Neuronal stem cell (in vitro differentiated cells): ENCODE data around the gene GTF3C6.

Experiments
- DNase-seq: peaks from one replicate; pipeline ENCODE4 v3.0.0-alpha.2; 2013; ENCODE audit warnings: low spot score
- H2AFZ ChIP-seq: one replicate; pipeline ENCODE4 v1.6.1; 2013; ENCODE audit warnings: mild to moderate bottlenecking, low read length, inconsistent platforms
- H2AK5ac ChIP-seq: 2 replicates; pipeline ENCODE4 v1.6.1; 2013; ENCODE audit warnings: low read depth, mild to moderate bottlenecking, inconsistent platforms, low read length, moderate library complexity, mixed read lengths
- H2BK120ac ChIP-seq: 2 replicates; pipeline ENCODE4 v1.6.1; 2013; ENCODE audit warnings: low read depth, mild to moderate bottlenecking, inconsistent platforms, low read length, moderate library complexity, mixed read lengths
- H2BK12ac ChIP-seq: one replicate; pipeline ENCODE4 v1.6.1; 2013; ENCODE audit warnings: low read length, inconsistent platforms
- H2BK15ac ChIP-seq: 2 replicates; pipeline ENCODE4 v1.6.1; 2013; ENCODE audit warnings: mild to moderate bottlenecking, low read length, inconsistent platforms, mixed read lengths
- H2BK5ac ChIP-seq: one replicate; pipeline ENCODE4 v1.6.1; 2013; ENCODE audit warnings: inconsistent platforms, mild to moderate bottlenecking, low read length, moderate library complexity
- H3K14ac ChIP-seq: one replicate; pipeline ENCODE4 v1.6.1; 2013; ENCODE audit warnings: low read length, inconsistent platforms
- H3K18ac ChIP-seq: 2 replicates; pipeline ENCODE4 v1.6.1; 2013; ENCODE audit warnings: low read length, inconsistent platforms
- H3K23ac ChIP-seq: 2 replicates; pipeline ENCODE4 v1.6.1; 2013; ENCODE audit warnings: low read depth, mild to moderate bottlenecking, mixed read lengths, low read length, inconsistent platforms; ENCODE audit not compliant: poor library complexity
- H3K27ac ChIP-seq: replicated peaks from 3 replicates; pipeline ENCODE4 v1.5.1; 2013; ENCODE audit warnings: low read length, inconsistent platforms
- H3K27me3 ChIP-seq, 3 experiments: 2 replicates each; pipeline ENCODE4 v1.6.1; 2013; ENCODE audit warnings: low read length in 3 of 3, mild to moderate bottlenecking in 2 of 3, inconsistent platforms in 1 of 3, low read depth in 1 of 3, mixed read lengths in 1 of 3, moderate library complexity in 1 of 3; ENCODE audit not compliant: control insufficient read depth in 3 of 3, insufficient read depth in 3 of 3
- H3K36me3 ChIP-seq, 2 donors: replicated peaks in 1 of 2; 2 replicates each; pipeline ENCODE4 v1.6.1; 2013; ENCODE audit warnings: low read length in 2 of 2; ENCODE audit not compliant: control insufficient read depth in 2 of 2, insufficient read depth in 2 of 2
- H3K4ac ChIP-seq: 2 replicates; pipeline ENCODE4 v1.6.1; 2013; ENCODE audit warnings: inconsistent platforms, mild to moderate bottlenecking, low read length, moderate library complexity
- H3K4me1 ChIP-seq, 2 donors: 1 replicate in 1 of 2; 2 replicates in 1 of 2; pipeline ENCODE4 v1.6.1; 2013; ENCODE audit warnings: low read length in 2 of 2, low read depth in 1 of 2; ENCODE audit not compliant: control insufficient read depth in 2 of 2, insufficient read depth in 1 of 2
- H3K4me2 ChIP-seq: one replicate; pipeline ENCODE4 v1.6.1; 2013; ENCODE audit warnings: mild to moderate bottlenecking, low read length, inconsistent platforms; ENCODE audit not compliant: insufficient read depth, poor library complexity, severe bottlenecking
- H3K4me3 ChIP-seq, 2 donors: 2 replicates each; pipeline ENCODE4 v1.5.1; 2013; ENCODE audit warnings: low read length in 2 of 2, mild to moderate bottlenecking in 2 of 2, inconsistent platforms in 1 of 2, moderate library complexity in 1 of 2
- H3K79me1 ChIP-seq: one replicate; pipeline ENCODE4 v1.6.1; 2013; ENCODE audit warnings: low read depth, mild to moderate bottlenecking, inconsistent platforms, low read length, moderate library complexity
- H3K9ac ChIP-seq: one replicate; pipeline ENCODE4 v1.6.1; 2013; ENCODE audit warnings: mild to moderate bottlenecking, low read depth, low read length, inconsistent platforms; ENCODE audit not compliant: poor library complexity
- H3K9me3 ChIP-seq, 2 donors: replicated peaks in 1 of 2; 2 replicates each; pipeline versions ENCODE3 to v1.6.1; 2013; ENCODE audit warnings: low read length in 2 of 2, mild to moderate bottlenecking in 2 of 2, inconsistent platforms in 1 of 2, low read depth in 1 of 2, mixed read lengths in 1 of 2, moderate library complexity in 1 of 2; ENCODE audit not compliant: control insufficient read depth in 2 of 2, insufficient read depth in 1 of 2
- H4K8ac ChIP-seq: one replicate; pipeline ENCODE4 v1.6.1; 2013; ENCODE audit warnings: low read depth, mild to moderate bottlenecking, inconsistent platforms, low read length, moderate library complexity
- H4K91ac ChIP-seq: one replicate; pipeline ENCODE4 v1.6.1; 2013; ENCODE audit warnings: low read length, low read depth, mild to moderate bottlenecking, inconsistent platforms; ENCODE audit not compliant: poor library complexity
- WGBS, 2 donors: extraction: QIAGEN DNeasy Blood & Tissue Kit; methylation state at CpG; one replicate each; pipeline ENCODE4 v1.1.7; 2013; ENCODE audit warnings: missing lambda C conversion rate in 2 of 2, mixed read lengths in 1 of 2; ENCODE audit not compliant: insufficient read length in 2 of 2, insufficient replicate concordance in 1 of 2; ENCODE audit errors: extremely low coverage in 2 of 2; 5-methylcytosine and 5-hydroxymethylcytosine counted together

Gene GTF3C6

DNA sequence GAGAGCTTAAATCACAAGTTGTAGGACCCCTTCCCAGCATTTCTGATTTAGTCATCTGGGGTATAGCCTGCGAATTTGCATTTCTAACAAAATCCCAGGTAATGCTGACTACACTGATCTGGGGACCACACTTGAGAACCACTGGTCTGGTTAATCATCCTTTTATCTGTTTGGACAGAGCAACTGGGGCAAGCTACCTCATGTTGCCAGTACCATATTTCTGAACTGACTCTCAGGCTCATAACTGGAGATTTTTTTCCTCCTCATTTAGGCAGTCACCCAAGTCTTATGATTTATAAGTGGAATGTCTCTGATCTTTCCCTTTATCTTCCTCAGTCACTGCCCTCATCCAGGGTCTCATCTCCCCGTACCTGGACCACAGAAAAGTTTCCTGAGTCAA, 12.0 kb upstream of the GTF3C6 start:
- Histone ChIP-seq H3K4me3 (no peak overlapping the region), H3K23ac (no peak overlapping the region), H3K18ac (no peak overlapping the region), H3K4me1 (no peaks in the 10 kb centered on the region), H2BK15ac (no peak overlapping the region), H3K27ac (no peak overlapping the region), H4K8ac (no peak overlapping the region), H3K4ac (no peak overlapping the region), H2BK120ac (no peak overlapping the region), H3K9ac (no peak overlapping the region), H2AFZ (no peak overlapping the region), H2AK5ac (no peak overlapping the region), H3K4me2 (no peak overlapping the region), H3K9me3 (no peaks in the 10 kb centered on the region), H3K36me3 (no peaks in the 10 kb centered on the region), H3K14ac (no peak overlapping the region), H2BK12ac (no peak overlapping the region), H2BK5ac (no peak overlapping the region), H3K79me1 (no peaks in the 10 kb centered on the region), H3K27me3 (no peaks in the 10 kb centered on the region), H4K91ac (no peak overlapping the region)
- no CpG with 5 or more reads among the region's 2 CpGs for WGBS, 2 donors
- no peak for DNase-seq

DNA sequence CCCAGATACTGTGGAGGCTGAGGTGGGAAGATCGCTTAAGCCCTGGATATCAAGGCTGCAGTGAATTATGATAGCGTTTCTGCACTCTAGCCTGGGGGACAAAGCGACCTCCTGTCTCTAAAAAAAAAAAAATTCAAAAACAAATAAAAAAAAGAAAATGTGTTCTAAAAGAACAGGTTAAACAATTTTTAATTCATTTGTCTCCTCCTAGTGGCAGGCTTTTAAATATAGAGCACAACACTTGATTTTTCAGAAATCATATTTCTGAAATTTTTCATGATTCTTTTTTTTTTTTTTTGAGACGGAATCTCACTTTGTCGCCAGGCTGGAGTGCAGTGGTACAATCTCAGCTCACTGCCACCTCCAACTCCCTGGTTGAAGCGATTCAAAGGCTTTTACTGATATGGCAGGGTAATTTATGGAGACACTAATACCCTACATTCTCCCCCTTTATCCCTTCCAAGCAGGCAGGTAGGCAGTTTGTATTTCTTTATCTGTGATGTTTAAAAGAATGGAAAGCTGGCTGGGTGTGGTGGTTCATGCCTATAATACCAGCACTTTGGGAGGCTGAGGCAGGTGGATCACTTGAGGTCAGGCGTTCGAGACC, 8.7 kb upstream of the GTF3C6 start:
- Histone ChIP-seq H3K18ac (no peak overlapping the region), H2AK5ac (no peak overlapping the region), H3K4me2 (no peak overlapping the region), H3K9ac (no peak overlapping the region), H2BK15ac (no peak overlapping the region), H2BK12ac (no peak overlapping the region), H3K9me3 (no peaks in the 10 kb centered on the region), H3K4me3 (no peak overlapping the region), H3K27ac (no peak overlapping the region), H4K8ac (no peak overlapping the region), H2BK5ac (no peak overlapping the region), H2AFZ (peak overlapping the region; percentile 23), H3K14ac (no peak overlapping the region), H3K36me3 (no peaks in the 10 kb centered on the region), H2BK120ac (no peak overlapping the region), H3K4me1 (peaks cover 0 to 6% of the 10 kb centered on the region in 2 donors), H3K23ac (no peak overlapping the region), H4K91ac (no peak overlapping the region), H3K27me3 (no peaks in the 10 kb centered on the region), H3K4ac (no peak overlapping the region), H3K79me1 (no peaks in the 10 kb centered on the region)
- DNase-seq = no peak
- WGBS, 2 donors = no CpG with 5 or more reads among the region's 8 CpGs

DNA sequence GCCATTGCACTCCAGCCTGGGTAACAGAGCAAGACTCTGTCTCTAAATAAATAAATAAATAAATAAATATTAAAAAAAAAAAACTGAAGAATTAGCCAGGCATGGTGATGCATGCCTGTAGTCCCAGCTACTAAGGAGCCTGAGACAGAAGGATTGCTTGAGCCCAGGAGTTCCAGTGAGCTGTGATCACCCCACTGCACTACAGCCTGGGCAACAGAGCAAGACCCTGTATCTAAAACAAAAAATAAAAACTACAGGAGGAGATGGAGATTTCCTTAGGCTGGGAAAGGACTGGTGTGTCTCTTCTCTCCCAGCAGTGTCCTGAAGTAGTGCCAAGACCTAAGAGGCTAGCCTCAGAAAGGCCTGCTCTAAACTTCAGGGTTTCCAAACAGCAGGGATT, 8.1 kb upstream of the GTF3C6 start:
- DNase-seq = no peak
- Histone ChIP-seq H3K4me1 (peaks cover 0 to 6% of the 10 kb centered on the region in 2 donors), H4K8ac (no peak overlapping the region), H4K91ac (no peak overlapping the region), H3K9ac (no peak overlapping the region), H3K27me3 (no peaks in the 10 kb centered on the region), H3K4me3 (no peak overlapping the region), H2BK5ac (no peak overlapping the region), H2AK5ac (no peak overlapping the region), H3K18ac (no peak overlapping the region), H2BK120ac (no peak overlapping the region), H2BK12ac (no peak overlapping the region), H2AFZ (no peak overlapping the region), H3K36me3 (no peaks in the 10 kb centered on the region), H3K4me2 (no peak overlapping the region), H3K14ac (no peak overlapping the region), H3K27ac (no peak overlapping the region), H2BK15ac (no peak overlapping the region), H3K23ac (no peak overlapping the region), H3K79me1 (no peaks in the 10 kb centered on the region), H3K4ac (no peak overlapping the region), H3K9me3 (no peaks in the 10 kb centered on the region)

DNA sequence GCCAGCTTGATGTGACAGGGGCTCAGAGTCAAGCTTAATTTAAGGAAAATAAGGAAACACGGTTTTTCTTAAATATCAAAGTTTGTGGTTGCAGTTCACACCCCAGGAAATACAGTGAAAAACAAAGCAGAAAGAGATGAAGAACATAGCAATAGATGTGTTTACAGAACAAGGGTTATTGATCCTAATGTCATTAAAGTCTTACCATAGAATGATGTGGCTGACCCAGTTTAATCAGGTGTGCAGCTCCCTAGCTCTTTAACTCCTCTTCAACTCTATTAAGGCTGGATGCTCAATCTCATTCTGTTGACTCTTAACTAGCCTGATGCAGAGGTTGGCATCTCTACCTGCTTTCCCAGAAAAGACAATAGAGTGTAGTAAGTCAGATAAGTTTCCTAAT, 7.5 kb upstream of the GTF3C6 start:
- H3K27ac ChIP-seq = no peak overlapping the region
- H3K4me1 ChIP-seq = peaks cover 0 to 6% of the 10 kb centered on the region in 2 donors
- no peak overlapping the region for H3K4me2 ChIP-seq
- H4K8ac ChIP-seq = no peak overlapping the region
- no peak overlapping the region for H2BK15ac ChIP-seq
- H3K23ac ChIP-seq = no peak overlapping the region
- no peak overlapping the region for H3K14ac ChIP-seq
- no peak overlapping the region for H3K9ac ChIP-seq
- H3K18ac ChIP-seq = no peak overlapping the region
- no peaks in the 10 kb centered on the region for H3K27me3 ChIP-seq
- DNase-seq = no peak
- H2BK120ac ChIP-seq = no peak overlapping the region
- H3K9me3 ChIP-seq = no peaks in the 10 kb centered on the region
- no peaks in the 10 kb centered on the region for H3K79me1 ChIP-seq
- H2BK5ac ChIP-seq = no peak overlapping the region
- no peak overlapping the region for H3K4ac ChIP-seq
- no peak overlapping the region for H3K4me3 ChIP-seq
- no peak overlapping the region for H2AK5ac ChIP-seq
- no peak overlapping the region for H2BK12ac ChIP-seq
- no peak overlapping the region for H2AFZ ChIP-seq
- H3K36me3 ChIP-seq = no peaks in the 10 kb centered on the region
- H4K91ac ChIP-seq = no peak overlapping the region
- WGBS, 2 donors = no CpG with 5 or more reads among the region's 1 CpG
